GM15510 (cell line): ENCODE measurements around the gene BTRC.

Experiments
- POLR2A ChIP-seq: IDR thresholded peaks from 3 replicates; pipeline ENCODE4 v1.6.1; 2011; ENCODE audit warnings: borderline replicate concordance; ENCODE audit not compliant: insufficient read length; ENCODE audit errors: extremely low read depth

BTRC gene

DNA sequence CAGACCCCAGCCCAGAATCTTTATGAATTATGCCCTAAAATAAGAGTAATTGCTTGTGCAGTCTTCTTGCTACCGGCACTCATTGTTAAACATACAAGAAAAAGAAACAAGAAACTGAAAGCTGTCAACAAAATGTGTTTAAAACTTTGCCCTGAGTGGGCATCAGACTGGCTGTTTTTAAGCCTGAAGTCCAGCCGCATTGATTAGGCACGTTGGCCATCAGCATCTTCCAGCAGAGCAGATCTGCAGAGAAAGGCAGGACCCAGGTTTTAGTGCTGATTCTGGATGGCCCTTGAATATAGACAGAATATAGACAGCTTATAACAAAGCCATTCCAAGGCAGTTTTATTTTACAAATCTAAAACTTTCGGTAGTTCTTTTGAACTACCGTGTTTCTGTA is 131.2 kb downstream of the BTRC start:
- TF ChIP-seq POLR2A, result no peak

DNA sequence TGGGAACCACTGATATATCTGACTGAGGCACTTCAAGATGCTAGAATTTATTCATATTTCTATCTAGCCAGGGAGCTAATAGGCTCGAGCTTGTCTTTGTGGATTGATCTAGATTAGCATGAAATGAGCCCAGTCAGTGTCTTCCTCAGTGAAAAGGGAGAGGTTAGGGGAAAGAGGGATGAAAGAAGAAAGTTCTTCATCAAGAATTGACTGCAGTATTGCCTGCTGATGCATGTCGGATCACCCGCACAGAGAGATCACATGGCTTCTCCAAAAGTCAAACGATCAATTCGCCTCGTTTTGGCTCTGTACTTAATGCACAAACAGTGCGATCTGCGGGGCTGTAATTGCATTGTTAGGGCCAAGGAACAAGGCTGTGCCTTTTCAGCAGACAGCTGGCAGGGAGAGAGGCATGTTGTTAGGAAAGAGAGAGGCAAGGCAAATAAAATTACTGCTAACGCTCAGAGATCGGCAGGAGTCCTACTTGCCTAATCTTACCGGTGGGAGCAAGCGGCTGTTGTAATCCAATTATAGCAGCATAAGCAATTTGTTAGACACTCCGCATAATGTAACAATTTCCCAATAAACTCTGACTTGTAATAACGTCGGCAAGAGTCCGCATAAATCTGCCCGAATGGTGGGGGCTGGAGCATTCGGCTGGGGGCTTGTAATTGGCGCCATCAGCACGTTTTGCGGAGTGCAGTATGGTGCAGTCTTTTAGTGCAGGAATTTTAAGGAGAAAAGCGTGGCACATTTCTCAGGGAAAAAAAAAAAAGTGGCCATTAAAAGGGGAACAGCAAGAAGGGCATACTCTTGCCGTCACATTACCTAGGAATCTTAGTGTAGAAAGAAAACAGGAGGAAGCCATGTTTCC is 132.0 kb downstream of the BTRC start:
- TF ChIP-seq POLR2A, result no peak

DNA sequence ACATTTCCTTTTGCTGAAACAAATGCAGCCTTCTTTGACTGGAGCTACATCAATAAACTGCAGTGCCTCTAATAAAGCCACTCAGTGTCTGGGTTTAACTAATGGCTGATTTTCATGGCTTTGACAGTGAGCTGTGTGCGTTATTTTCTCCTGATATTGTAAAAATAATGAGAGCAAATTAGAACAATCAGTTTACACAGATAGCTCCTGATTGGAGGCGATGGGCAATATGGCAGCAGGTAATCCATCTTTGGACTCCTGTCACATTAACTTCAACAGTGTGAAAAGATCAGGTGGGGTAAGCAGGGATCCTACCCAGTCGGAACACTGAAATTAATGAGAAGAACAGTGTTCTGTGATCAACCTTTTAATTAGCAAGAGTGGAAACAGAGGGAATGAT is 133.4 kb downstream of the BTRC start:
- TF ChIP-seq POLR2A, result no peak

DNA sequence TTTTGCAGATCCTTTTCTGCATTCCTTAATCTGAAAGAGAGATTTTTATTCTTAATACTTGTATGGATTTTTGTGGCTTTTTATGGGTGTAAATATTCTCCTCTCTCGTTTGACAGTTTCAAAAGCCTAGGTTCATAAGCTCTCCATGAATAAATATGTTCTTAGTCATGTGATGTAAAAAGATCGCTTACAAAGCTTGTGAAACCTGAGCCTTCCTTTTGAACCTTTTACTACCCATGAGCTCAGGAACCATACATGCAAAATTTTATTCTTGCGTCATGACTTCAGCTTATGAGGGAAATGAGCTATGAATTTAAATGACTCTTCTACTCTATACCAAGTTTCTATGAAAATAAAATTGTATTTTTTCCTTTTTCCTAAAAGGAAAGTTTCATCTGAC is 135.4 kb downstream of the BTRC start:
- TF ChIP-seq POLR2A, result no peak

DNA sequence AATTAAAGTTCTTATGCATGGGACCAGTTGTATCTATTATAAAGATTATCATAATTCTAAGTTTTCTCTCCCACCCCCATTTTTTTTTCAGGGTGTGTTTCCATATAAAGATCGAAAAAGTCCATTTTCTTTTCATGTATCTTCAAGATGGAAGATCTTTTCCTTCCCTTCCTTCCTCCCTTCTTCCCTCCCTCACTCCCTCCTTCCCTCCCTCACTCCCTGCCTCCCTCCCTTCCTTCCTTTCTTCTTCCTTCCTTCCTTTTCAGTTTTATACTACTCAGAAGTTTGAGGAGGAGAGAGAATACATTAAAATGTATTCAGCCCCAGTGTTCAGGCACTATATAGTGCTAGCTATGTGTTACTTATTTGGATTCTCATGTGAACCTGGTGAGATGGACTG is 136.1 kb downstream of the BTRC start:
- no peak for TF ChIP-seq POLR2A

DNA sequence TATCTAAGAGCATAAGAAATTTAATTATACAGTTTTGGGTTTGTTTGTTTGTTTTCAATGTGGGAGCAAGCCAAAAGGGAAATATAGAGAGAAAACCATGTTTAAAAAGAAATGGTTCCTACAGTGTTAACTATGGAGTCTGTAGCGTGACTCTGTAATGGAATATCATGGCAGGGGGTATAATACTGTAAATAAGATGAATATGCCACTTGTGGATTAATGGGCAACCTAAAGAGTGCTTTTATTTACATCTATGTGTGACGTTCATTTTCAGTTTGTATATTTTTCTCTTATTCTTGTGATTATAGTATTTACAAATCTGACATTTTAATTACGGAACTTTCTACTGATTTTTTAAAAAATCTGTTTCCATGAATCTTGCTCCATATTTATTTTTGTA is 138.2 kb downstream of the BTRC start:
- TF ChIP-seq POLR2A, result no peak

DNA sequence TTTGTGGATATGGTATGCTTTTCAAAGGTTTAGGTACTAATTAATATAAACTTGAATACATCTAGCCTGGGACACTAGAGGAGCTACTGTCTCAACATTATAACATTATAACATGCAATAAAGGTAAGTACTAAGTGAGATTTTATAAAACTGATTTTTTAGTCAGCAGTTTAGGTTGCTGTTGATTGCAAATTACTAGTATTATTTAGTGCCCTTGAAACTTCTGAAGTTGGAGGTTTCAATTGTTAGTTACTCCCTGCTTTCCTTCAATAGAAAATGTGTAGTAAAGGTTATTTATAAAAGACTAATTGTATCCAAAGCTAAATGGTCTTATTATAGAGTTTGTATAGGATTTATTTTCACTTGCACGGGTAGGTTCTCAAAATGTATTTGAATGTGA is 138.8 kb downstream of the BTRC start:
- TF ChIP-seq POLR2A, result no peak

DNA sequence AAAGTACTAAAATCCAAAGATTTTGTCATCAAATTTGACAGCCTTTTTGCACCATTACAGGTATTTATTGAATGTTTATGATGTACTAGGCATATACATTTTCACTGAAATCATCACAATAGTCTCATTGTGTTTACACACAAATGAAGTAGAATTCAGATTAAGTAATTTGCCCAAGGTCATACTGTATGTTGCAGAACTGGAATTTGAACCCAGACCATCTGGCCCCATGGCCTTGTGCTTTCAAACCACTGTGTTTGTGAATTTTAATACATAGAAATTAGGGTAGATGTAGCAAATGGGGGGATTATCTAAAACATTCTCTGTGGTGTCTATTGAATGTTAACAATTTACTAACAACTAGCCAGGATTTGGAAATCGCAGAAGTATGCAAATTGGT is 139.3 kb downstream of the BTRC start:
- no peak for TF ChIP-seq POLR2A

DNA sequence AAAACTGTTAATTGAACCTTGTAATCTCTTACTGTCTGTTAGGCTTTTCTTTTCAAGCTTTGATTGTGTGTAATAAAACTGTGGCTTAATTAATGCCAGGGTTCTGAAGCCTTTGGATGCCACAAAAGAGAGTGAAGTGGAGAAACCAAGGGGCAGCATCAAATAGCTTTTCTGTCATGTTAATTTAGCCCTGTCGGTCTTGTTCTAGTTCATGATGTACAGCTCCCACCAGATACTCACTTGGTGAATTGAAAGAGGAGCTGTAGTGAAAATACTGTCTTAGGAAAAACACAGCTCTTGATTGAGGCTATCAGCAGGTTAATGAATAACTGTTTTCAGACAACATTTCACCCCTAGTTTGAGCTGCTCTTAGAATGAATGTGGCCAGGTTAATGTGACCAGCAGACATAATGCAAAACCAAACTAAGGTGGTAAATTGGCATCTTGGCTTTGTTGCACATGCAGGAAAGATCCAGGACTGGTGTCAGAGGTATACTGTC is 139.9 kb downstream of the BTRC start:
- no peak for TF ChIP-seq POLR2A

DNA sequence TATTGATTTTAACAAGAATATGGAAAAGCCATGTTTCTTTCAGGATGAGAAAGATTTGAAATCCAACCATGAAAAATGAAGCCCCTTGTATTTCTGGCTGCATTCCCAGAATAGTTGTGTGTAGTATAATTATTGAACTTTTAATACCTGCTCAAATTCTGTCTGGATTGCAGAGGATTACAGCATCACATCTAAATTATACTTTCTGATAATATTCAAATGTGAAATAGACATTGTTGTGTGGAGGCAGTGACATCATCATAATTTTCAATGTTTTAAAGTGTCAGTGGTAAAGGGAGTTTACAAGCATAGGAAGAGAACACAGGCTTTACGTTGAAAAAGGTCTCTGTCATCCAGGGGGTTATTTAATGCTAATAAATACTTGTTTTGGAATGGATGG is 140.7 kb downstream of the BTRC start:
- TF ChIP-seq POLR2A, result no peak

DNA sequence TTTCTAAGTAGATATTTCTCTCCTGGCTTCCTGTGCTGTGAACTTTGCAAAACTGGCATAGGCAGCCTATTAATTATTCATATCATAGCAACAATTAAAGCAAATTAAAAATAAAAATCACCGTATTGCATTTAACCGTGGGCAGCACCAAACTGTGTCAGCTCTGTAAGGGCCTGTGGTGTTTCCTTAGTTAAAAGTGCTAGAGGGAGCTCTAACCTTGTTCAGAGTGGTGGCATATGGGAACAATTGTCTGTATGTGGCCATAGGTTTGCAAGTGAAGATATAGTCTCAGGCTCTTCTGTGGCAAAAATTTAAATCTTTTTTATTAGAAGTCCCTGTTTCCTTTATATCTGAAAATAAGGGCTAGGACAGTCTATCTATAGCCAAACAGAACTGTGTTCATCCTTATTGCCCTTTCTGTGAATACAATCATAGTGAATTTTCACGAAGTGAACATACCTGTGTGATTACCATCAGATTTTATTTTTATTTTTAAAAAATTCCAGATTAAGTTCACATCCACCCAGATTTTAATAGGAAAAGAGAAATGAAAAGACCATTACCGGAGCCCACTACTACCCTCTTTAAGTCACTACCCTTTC is 141.5 kb downstream of the BTRC start:
- no peak for TF ChIP-seq POLR2A

DNA sequence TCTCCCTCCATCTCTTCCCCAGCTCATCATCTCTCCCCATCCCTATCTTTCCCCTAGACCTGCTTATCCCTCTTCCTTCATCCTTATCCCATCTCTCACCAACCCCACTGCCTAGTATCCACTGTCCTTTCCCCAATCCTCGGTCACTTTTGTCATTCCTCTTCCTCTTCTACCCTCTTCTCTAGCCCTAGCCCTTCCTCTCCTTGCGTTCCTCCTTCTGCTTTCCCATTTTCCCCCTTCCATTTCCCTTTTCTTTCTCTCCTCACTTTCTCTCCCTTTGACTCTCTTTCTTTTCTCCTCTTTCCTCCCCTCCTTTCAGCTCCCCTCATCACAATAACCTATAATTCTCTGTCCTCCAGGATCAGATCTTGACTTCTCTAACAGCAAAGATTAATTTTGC is 150.5 kb downstream of the BTRC start:
- TF ChIP-seq POLR2A, result no peak

DNA sequence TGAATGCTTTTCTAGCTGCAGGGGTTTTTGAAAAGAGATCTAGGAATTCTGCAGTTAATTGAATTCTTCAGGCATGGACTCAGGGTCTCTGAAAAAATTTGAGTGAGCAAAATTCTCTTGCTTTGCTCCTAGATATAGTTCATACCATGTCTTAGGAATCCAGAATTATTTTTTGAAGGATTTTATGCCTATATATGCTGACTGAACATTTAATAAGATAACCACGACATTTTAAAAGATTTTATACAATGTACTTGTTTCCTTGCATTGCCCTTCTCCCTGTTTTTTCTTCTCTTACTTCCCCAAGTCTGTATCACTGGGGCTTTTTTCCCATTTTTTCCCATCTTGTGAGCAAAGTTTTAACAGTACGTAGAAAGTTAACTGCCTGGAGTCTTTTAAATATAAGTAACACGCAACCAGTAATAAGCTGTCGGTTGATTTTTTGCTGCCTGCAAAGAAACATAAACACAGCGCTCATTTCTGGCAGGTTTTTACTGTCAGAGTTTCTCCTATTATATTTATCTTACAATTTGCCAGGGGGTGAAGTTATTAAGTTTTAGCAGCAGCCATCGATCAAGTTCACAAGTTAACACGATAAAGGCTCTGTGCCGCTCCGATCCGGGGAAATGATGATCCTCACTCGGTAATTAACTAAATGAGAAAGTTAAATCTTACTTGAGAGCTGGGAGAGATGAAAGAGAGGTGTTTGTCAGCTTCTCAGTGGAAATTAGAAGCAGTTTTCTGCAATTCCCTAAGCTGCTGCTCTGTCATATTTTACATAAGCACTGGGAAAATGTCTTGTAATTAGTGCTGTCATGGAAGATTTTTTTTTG is 153.1 kb downstream of the BTRC start:
- no peak for TF ChIP-seq POLR2A

DNA sequence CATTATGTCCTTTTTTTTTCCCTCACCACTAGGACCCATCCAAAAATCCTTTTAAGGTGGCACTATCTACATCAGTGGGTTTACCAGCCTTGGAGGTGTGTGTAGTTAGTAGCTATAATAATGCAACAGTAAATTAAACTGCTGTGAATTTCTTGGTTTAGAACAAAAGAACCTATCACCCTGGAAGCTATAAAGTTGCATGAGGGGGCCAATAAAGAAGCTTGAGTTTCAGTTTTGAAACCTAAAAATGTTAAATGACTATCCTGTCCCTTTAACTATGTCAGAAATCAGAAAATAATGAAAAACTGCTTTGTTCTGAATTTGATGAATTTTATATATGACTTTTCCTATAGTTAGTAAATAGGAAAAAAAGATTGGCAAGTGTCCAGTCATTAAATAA is 153.9 kb downstream of the BTRC start:
- no peak for TF ChIP-seq POLR2A

DNA sequence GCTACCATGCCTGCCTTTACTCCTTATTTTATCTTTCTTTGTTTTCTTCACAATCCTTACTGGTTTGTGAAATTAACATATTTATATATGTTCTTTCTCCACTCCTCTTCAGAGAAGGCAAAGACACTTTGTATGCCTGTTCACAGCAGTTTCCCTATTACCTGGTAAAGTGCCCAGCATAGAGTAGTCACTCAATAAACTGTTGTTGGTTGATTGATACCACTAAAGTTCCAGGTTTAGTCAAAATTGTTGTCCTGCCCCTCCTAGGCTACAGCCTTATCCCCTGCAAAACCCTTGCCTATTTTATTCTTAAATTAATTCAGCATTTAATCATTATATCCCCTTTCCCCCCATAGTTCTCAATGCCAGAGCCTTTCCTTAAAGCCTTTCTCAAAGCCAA is 158.0 kb downstream of the BTRC start:
- no peak for TF ChIP-seq POLR2A
